GM18861 (cell line): ENCODE data around the gene IFT22.
A peak's percentile ranks its signal among the peaks of the same experiment; 100 is the strongest.
"Not testable (repeated sequence)": the region's sequence is repeated elsewhere in the genome, so short reads cannot be mapped to it uniquely, and the experiment has no call there.

Experiments used
- ATAC-seq: cut with Tn5 transposase; IDR thresholded peaks from one replicate; pipeline ENCODE4 v1.9.1; 2021; ENCODE audit not compliant: unreplicated experiment

Gene IFT22

GRCh38 chr7:101315336-101315735 lies 6.3 kb downstream of the IFT22 start:
- ATAC-seq, result no peak

- ATAC-seq, result no peak
Observed at GRCh38 chr7:101308245-101309085, 13.1 kb downstream of the IFT22 start.

- ATAC-seq, result no peak
Observed at GRCh38 chr7:101306307-101306706, 15.3 kb downstream of the IFT22 start.

GRCh38 chr7:101303102-101303701 lies 18.4 kb downstream of the IFT22 start:
- no peak for ATAC-seq

- no peak for ATAC-seq
Observed at GRCh38 chr7:101302641-101303101, 18.9 kb downstream of the IFT22 start.

GRCh38 chr7:101300465-101301376 lies 20.9 kb downstream of the IFT22 start:
- no peak for ATAC-seq

GRCh38 chr7:101299511-101300464 lies 21.8 kb downstream of the IFT22 start:
- no peak for ATAC-seq

GRCh38 chr7:101294832-101295121 lies 26.8 kb downstream of the IFT22 start:
- ATAC-seq, result no peak

GRCh38 chr7:101294039-101294831 lies 27.4 kb downstream of the IFT22 start:
- ATAC-seq, result no peak

- not testable (repeated sequence) for ATAC-seq
Observed at GRCh38 chr7:101293069-101294021, 28.3 kb downstream of the IFT22 start.

GRCh38 chr7:101292566-101292965 lies 29.0 kb downstream of the IFT22 start:
- not testable (repeated sequence) for ATAC-seq

- not testable (repeated sequence) for ATAC-seq
Observed at GRCh38 chr7:101290186-101291037, 31.2 kb downstream of the IFT22 start.

- ATAC-seq, result peak; percentile 87
Observed at GRCh38 chr7:101289687-101290086, 31.9 kb downstream of the IFT22 start.

GRCh38 chr7:101288439-101288838 lies 33.2 kb downstream of the IFT22 start:
- ATAC-seq, result no peak

GRCh38 chr7:101287032-101287431 lies 34.6 kb downstream of the IFT22 start:
- ATAC-seq, result no peak

- not testable (repeated sequence) for ATAC-seq
Observed at GRCh38 chr7:101285880-101286279, 35.7 kb downstream of the IFT22 start.

GRCh38 chr7:101285171-101285570 lies 36.4 kb downstream of the IFT22 start:
- no peak for ATAC-seq
